Neural progenitor cell (in vitro differentiated cells): ENCODE data around the gene NT5C.

Experiments used
- EZH2 ChIP-seq: fragments of 200-600 bp; sonication (generic); IDR thresholded peaks from 2 replicates; pipeline ENCODE4 v1.6.1; 2017; ENCODE audit warnings: antibody characterized with exemption, mild to moderate bottlenecking, moderate library complexity
- EZH2phosphoT487 ChIP-seq: fragments of 200-600 bp; sonication (generic); IDR thresholded peaks from 2 replicates; pipeline ENCODE4 v1.6.1; 2017; ENCODE audit warnings: antibody characterized with exemption
- TF ChIP-seq, protein P1 (sequence below): fragments of 200-600 bp; sonication (generic); IDR thresholded peaks from 2 replicates; pipeline ENCODE4 v1.5.1; 2017; ENCODE audit warnings: antibody characterized with exemption, mild to moderate bottlenecking

DNA sequence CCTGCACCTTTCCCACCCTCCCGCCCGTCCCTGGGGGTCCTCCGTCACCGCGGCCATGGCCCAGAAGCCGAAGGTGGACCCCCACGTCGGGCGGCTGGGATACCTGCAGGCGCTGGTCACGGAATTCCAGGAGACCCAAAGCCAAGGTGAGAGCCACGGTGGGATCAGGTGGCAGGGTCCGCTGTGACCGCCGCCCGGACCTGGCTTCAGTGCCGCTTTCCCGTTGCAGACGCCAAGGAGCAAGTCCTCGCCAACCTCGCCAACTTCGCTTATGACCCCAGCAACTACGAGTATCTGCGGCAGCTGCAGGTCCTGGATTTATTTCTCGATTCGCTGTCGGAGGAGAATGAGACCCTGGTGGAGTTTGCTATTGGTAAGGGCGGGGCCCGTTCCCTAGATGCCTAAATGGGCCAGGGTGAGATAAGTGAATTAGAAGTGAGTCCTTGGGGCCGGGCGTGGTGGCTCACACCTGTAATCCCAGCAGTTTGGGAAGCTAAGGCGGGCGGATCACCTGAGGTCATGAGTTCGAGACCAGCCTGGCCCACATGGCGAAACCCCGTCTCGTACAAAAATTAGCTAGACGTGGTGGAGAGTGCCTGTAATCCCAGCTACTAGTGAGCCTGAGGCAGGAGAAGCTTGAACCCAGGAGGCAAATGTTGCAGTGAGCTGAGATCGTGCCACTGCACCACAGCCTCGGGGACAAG is 21.2 kb downstream of the NT5C start:
- TF ChIP-seq, protein P1, sequence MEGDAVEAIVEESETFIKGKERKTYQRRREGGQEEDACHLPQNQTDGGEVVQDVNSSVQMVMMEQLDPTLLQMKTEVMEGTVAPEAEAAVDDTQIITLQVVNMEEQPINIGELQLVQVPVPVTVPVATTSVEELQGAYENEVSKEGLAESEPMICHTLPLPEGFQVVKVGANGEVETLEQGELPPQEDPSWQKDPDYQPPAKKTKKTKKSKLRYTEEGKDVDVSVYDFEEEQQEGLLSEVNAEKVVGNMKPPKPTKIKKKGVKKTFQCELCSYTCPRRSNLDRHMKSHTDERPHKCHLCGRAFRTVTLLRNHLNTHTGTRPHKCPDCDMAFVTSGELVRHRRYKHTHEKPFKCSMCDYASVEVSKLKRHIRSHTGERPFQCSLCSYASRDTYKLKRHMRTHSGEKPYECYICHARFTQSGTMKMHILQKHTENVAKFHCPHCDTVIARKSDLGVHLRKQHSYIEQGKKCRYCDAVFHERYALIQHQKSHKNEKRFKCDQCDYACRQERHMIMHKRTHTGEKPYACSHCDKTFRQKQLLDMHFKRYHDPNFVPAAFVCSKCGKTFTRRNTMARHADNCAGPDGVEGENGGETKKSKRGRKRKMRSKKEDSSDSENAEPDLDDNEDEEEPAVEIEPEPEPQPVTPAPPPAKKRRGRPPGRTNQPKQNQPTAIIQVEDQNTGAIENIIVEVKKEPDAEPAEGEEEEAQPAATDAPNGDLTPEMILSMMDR: no peak
- TF ChIP-seq EZH2phosphoT487: no peak
- TF ChIP-seq EZH2: no peak
